ENCODE results near the gene CD4. TPM values are rescaled to one million over a fixed set of nuclear protein-coding genes. Genes with fewer than 3 reads are reported as not detected.

CD4 gene
- total and polyA plus RNA-seq, 4 donors = 15.9 to 44.8 (median 32.0) TPM

DNA sequence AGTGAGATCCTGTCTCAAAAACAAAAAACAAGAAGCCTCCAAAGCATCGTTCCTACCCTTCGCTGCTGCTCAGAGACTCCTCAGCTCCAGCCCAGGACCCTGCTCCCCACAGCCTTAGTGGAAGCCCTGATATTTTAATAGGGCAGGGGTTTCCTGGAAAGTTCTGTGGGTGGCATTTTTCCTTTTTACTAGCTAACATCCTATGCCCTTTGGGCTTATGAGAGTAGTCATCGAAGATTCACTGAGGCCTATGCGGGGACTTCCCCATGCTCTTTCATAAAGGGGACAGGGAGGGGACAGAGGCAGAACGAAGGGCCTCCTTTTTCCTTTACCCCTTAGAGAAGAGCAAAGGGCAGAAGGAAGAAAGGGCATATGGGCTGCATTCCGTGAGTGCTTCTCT, 8.8 kb upstream of the CD4 start:
- Histone ChIP-seq H3K4me1 (ENCODE audit: control insufficient read depth in 4 of 4, insufficient read depth in 4 of 4, low read length in 3 of 4) (peaks cover 5 to 56% (median 46%) of the 10 kb centered on the region in 4 donors), H3K36me3 (ENCODE audit: control insufficient read depth in 4 of 4, insufficient read depth in 3 of 4, low read depth in 1 of 4, low read length in 3 of 4) (peaks cover 0 to 3% (median 0%) of the 10 kb centered on the region in 4 donors), H3K4me3 (ENCODE audit: low read depth in 1 of 3, low read length in 3 of 3) (no peak overlapping the region), H3K9ac (ENCODE audit: low read depth in 1 of 2, low read length in 2 of 2) (no peak overlapping the region), H3K9me3 (ENCODE audit: control insufficient read depth in 4 of 4, low read length in 3 of 4) (no peaks in the 10 kb centered on the region), H3K27ac (ENCODE audit: low read depth in 1 of 2, low read length in 2 of 2) (peak overlapping the region; percentile 50 to 90), H3K27me3 (ENCODE audit: control insufficient read depth in 4 of 4, insufficient read depth in 4 of 4, low read length in 3 of 4) (no peaks in the 10 kb centered on the region)
- no peak for DNase-seq (ENCODE audit: low spot score)
- TF ChIP-seq RXRA (IDR thresholded peaks at IDR 0.05) (no peak), HNF4G (IDR thresholded peaks at IDR 0.05) (no peak), HNF4A (conservative IDR thresholded peaks at IDR 0.05) (no peak), TAF1 (conservative IDR thresholded peaks at IDR 0.05) (no peak), NR2F2 (IDR thresholded peaks at IDR 0.05) (no peak), YY1 (IDR thresholded peaks at IDR 0.05) (no peak), FOXA1 (IDR thresholded peaks at IDR 0.05) (no peak), SP1 (IDR thresholded peaks at IDR 0.05) (no peak), RAD21 (IDR thresholded peaks at IDR 0.05) (no peak), FOXA2 (IDR thresholded peaks at IDR 0.05) (no peak), JUND (IDR thresholded peaks at IDR 0.05) (no peak), GABPA (IDR thresholded peaks at IDR 0.05 in 1 of 2, conservative IDR thresholded peaks at IDR 0.05 in 1 of 2) (no peak), EGR1 (IDR thresholded peaks at IDR 0.05; ENCODE audit: low read depth in 2 of 2) (no peak)
- TF ChIP-seq, protein P1, sequence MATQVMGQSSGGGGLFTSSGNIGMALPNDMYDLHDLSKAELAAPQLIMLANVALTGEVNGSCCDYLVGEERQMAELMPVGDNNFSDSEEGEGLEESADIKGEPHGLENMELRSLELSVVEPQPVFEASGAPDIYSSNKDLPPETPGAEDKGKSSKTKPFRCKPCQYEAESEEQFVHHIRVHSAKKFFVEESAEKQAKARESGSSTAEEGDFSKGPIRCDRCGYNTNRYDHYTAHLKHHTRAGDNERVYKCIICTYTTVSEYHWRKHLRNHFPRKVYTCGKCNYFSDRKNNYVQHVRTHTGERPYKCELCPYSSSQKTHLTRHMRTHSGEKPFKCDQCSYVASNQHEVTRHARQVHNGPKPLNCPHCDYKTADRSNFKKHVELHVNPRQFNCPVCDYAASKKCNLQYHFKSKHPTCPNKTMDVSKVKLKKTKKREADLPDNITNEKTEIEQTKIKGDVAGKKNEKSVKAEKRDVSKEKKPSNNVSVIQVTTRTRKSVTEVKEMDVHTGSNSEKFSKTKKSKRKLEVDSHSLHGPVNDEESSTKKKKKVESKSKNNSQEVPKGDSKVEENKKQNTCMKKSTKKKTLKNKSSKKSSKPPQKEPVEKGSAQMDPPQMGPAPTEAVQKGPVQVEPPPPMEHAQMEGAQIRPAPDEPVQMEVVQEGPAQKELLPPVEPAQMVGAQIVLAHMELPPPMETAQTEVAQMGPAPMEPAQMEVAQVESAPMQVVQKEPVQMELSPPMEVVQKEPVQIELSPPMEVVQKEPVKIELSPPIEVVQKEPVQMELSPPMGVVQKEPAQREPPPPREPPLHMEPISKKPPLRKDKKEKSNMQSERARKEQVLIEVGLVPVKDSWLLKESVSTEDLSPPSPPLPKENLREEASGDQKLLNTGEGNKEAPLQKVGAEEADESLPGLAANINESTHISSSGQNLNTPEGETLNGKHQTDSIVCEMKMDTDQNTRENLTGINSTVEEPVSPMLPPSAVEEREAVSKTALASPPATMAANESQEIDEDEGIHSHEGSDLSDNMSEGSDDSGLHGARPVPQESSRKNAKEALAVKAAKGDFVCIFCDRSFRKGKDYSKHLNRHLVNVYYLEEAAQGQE (IDR thresholded peaks at IDR 0.05) = no peak
- TF ChIP-seq, protein P2, sequence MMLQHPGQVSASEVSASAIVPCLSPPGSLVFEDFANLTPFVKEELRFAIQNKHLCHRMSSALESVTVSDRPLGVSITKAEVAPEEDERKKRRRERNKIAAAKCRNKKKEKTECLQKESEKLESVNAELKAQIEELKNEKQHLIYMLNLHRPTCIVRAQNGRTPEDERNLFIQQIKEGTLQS (IDR thresholded peaks at IDR 0.05) = no peak
- TF ChIP-seq, protein P3, sequence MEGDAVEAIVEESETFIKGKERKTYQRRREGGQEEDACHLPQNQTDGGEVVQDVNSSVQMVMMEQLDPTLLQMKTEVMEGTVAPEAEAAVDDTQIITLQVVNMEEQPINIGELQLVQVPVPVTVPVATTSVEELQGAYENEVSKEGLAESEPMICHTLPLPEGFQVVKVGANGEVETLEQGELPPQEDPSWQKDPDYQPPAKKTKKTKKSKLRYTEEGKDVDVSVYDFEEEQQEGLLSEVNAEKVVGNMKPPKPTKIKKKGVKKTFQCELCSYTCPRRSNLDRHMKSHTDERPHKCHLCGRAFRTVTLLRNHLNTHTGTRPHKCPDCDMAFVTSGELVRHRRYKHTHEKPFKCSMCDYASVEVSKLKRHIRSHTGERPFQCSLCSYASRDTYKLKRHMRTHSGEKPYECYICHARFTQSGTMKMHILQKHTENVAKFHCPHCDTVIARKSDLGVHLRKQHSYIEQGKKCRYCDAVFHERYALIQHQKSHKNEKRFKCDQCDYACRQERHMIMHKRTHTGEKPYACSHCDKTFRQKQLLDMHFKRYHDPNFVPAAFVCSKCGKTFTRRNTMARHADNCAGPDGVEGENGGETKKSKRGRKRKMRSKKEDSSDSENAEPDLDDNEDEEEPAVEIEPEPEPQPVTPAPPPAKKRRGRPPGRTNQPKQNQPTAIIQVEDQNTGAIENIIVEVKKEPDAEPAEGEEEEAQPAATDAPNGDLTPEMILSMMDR (IDR thresholded peaks at IDR 0.05; ENCODE audit: low read depth, low read length, missing input control) = no peak
- TF ChIP-seq, protein P4, sequence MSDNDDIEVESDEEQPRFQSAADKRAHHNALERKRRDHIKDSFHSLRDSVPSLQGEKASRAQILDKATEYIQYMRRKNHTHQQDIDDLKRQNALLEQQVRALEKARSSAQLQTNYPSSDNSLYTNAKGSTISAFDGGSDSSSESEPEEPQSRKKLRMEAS (IDR thresholded peaks at IDR 0.05) = no peak
- TF ChIP-seq, protein P5, sequence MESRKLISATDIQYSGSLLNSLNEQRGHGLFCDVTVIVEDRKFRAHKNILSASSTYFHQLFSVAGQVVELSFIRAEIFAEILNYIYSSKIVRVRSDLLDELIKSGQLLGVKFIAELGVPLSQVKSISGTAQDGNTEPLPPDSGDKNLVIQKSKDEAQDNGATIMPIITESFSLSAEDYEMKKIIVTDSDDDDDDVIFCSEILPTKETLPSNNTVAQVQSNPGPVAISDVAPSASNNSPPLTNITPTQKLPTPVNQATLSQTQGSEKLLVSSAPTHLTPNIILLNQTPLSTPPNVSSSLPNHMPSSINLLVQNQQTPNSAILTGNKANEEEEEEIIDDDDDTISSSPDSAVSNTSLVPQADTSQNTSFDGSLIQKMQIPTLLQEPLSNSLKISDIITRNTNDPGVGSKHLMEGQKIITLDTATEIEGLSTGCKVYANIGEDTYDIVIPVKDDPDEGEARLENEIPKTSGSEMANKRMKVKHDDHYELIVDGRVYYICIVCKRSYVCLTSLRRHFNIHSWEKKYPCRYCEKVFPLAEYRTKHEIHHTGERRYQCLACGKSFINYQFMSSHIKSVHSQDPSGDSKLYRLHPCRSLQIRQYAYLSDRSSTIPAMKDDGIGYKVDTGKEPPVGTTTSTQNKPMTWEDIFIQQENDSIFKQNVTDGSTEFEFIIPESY (IDR thresholded peaks at IDR 0.05) = no peak
- 90% methylated on average over 6 of the region's 6 CpGs for WGBS

Measured in liver (tissue), 9 donors.